ENCODE measurements around the gene GRB10.

The GRB10 gene

DNA sequence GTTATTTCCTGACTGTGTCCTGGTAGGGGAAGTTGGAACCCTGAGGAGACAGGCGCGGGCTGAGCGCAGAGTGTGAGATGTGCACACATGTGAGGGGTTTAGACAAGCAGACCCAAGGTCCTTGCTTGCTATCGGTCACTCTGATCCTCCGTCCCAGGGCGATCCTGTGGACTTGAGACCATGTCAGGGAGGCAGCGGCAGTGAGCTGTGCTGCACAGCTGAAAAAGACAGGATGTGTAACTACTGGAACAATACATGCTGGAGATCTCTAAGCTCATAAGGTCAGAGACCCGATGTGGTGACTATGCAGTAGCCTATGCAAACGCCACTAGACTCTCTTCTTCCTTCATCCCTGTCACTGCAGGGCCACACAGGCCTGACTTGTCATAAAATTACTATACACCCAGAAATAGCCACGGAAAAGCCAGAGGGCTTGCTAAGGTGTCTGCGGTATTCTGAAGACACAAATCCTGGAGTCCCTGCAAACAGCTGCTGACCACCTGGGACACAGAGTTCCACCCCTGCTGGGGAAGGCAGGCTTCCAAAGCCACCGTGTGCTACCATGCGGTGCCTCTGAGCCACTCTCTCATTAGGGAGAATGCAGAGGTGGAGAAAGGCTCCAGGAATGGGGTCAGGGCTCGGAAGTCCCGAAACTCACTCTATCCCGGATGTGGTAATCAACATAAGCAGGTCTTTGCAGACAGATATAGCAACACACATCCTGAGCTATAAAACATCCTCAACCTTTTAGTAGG lies 126.4 kb downstream of the GRB10 start:
- DNase-seq (ENCODE audit: low read depth, low spot score) = no peak

DNA sequence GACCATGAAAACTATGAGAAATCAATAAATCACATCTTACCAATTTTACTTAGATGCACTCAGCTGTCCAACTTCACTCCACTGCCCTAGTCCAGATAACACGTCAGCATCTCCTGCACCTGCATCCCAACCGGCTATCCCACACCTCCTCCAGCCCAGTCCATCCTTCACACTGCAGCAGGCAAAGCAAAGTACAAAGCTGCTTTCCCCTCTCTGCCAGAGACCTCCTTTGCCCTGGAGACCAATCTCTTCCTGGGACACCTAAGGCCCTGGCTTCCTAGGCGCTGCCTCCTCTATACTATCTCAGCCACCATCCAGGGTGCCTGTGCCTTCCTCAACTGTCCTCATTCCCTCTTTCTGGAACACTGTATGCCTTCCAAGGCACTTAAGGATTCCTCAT lies 127.2 kb downstream of the GRB10 start:
- DNase-seq (ENCODE audit: low read depth, low spot score) = no peak

- DNase-seq (ENCODE audit: low read depth, low spot score) = no peak
These were observed 127.7 kb downstream of the GRB10 start for GRCh38 chr7:50655020-50655419.

DNA sequence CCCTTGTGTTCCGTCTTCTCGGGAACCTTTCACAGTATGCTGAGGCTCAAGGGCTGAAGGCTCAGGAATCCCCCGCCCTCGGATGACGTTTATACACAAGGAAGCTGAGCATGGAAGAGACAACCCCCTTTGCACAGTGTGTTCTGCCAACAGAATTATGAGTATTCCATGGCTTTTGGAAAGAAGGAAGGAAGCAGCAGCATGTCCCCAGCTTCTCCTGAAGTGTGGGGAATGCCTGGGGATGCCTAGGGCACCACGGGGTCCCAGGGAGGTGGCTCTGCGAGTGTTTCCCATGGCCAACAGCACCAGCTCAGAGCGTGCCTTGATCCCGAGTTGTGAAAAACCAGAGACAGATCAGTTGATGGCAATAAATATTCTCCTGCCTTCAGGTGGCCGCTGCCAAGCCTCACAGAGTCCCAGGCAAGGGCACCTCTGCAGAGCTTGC lies 128.7 kb downstream of the GRB10 start:
- no peak for DNase-seq (ENCODE audit: low read depth, low spot score)

DNA sequence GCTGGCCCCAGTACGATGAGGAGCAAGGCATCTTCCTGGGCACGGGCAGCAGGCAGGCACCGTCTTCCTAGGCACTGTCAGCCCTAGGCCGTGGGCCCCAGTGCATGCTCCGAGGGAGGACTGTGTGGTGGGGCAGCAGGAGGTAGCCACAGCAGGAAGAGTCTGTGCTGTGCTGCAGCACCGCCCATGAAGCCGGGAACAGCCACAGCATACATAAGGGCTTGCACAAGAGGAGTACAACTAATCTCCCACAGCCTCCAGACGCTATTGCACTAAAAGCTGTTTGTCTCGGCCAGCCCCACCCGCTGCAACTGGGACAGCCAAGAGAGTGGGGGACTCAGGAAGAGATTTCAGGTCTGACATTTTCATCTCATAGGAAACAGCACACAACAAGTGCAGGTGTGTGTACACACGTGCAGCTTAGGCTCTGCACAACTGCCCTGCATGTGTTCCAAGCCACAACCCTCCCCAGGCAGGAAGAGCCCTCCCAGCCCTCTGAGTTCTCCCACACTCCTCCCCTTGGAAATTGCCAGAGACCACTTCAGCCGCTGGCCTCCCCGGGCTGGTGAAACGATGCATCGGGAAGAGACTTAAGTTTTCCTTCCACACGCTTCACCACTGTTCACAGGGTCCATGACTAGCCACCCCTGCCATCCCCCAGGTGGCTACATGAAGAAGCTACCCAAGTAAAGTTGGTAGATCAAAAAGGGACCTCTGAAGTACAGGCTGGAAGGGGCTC lies 129.4 kb downstream of the GRB10 start:
- no peak for DNase-seq (ENCODE audit: low read depth, low spot score)

DNA sequence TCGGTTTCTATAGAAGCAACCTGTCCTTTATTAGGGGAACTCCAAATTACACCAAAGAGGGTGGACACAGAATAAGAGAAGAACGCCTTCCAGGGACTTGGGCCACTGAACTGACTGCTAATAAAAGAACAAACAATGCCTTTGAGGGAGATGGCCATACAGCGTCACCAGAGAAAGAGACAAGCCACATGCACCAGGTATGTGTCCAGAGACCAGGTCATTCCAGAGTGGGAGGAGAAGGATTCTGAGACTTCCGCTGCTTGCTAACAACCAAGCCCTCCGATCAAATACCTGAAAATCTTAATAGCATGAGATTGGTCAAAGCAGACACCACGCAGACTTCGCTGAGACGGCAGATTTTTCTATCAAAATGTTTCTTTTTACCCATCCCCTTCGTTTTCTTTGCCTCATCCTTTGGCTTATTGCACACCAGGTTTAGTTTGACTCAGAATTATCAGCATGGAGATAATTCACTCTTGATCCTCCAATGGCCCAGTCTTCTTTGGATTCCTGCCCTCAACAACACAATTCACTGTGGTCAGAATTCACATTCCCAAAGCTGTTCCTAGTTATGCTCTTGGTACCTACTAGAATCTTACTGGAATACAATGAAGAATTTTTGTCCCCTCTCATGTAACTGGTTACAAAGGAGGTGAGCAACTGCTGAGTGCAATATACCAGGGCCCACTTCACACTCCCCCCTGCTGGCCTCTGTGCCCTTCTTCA lies 130.1 kb downstream of the GRB10 start:
- no peak for DNase-seq (ENCODE audit: low read depth, low spot score)

DNA sequence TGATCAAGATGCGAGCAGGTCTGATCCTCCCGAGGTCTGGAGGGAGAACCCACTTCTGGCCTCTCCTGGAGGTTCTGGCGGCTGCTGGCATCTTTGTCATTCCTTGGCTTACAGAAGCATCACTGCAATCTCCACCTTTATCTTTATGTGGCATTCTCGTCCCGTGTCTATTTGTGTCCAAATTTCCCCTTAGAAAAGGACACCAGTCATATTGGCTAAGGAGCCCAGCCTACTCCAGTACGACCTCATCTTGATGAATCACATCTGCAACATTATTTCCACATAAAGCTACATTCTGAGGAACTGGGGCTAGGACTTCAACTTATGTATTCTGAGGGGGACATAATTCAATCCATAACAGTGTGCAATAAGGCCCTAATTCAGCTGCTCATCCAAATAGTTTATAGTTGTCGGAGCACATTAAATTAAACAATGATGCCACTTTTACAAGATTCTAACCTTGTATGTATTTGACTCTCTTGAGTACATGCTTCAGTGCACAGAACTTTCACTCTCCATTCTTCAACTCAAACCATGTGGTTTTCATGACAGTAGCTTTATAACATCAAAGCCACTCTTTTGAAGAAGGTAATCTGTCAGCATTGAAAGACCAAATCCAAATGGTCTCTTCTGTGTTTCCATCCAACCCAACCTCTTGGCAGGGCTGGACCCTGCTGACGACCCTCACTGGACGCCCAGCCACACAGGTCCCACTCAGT lies 131.3 kb downstream of the GRB10 start:
- no peak for DNase-seq (ENCODE audit: low read depth, low spot score)

DNA sequence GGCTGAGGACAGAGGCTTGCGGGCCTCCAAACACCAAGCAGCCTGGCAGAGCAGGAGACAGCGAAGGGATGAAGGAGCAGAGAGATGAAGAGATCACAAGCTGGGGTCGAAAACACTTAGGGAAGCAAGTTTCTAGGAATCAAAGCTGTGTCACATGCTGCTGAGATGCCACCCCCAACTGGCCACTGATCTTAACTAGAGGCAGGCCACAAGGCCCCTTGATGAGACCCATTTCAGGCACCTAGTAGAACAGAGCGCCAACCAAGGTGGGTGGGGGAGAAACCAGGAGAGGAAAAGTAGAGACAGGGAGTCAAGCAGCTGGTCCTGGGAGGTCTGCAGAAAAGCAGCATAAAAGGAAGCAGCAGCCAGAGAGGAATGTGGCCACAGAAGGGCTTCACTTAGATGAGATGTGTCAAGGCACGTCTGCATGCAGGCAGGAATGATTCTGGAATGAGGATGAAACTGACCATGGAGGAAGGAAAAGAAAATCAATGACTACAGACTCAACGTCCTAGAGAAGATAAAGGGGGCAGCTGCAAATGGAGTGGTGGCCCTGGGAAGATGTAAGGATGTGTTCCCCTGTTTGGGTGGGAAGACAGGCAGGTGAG lies 132.5 kb downstream of the GRB10 start:
- DNase-seq (ENCODE audit: low read depth, low spot score) = no peak

GRCh38 chr7:50649259-50649885 lies 133.3 kb downstream of the GRB10 start:
- DNase-seq (ENCODE audit: low read depth, low spot score) = no peak

- no peak for DNase-seq (ENCODE audit: low read depth, low spot score)
These were observed 134.0 kb downstream of the GRB10 start for GRCh38 chr7:50648570-50649169.

GRCh38 chr7:50648076-50648475 lies 134.6 kb downstream of the GRB10 start:
- no peak for DNase-seq (ENCODE audit: low read depth, low spot score)

DNA sequence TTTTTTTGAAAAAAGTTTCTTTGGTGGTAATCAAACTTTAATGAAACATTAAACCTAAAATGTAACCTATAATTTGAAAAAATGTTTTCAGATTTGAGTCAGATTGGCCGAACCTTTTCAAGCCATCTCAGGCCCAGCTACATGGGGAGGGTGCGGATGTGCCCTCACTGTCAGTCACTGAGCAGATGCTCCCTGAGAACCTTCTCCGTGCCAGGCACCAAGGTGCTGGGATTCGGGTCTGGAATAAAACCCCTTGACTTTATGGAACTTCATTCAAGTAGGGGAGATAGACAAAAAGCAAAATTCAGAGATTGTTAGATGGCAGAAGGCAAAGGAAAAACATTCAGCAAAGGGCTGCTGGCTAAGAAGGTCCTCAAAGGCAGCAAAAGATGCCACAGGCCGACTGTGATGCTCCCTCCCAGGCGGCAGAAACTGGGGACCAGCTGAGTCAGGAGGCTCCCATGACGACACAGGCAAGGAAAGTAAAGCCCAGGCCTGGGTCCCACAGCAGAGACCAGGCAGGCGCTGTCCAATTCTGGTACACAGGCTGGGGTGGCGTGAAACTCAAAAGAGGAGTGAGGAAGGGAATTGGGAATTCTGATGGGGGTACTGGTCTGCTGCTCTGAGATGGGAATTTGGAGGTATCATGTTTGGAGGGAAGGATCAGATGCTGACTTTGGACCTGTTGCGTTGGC lies 135.3 kb downstream of the GRB10 start:
- DNase-seq (ENCODE audit: low read depth, low spot score) = no peak

DNA sequence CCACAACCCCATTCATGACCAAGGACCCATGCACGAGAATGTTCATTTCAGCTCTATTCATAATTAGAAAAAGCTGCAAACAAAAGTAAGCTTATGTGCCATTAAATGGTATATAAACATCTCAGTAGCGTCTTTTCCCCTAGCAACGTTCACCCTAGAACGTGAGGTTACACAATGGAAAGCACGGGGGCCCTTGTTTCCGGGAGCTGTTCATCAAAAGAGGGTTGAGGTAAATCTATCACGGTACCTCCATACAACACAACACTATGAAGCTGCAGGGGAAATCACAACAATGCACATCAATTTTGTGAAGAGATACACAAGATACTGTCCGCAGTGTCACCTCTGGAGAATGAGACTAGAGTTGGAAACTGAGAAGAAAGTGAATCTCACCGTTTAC lies 136.6 kb downstream of the GRB10 start:
- DNase-seq (ENCODE audit: low read depth, low spot score) = no peak

GRCh38 chr7:50645186-50645585 lies 137.5 kb downstream of the GRB10 start:
- DNase-seq (ENCODE audit: low read depth, low spot score) = no peak

GRCh38 chr7:50644586-50644985 lies 138.1 kb downstream of the GRB10 start:
- DNase-seq (ENCODE audit: low read depth, low spot score) = no peak

DNA sequence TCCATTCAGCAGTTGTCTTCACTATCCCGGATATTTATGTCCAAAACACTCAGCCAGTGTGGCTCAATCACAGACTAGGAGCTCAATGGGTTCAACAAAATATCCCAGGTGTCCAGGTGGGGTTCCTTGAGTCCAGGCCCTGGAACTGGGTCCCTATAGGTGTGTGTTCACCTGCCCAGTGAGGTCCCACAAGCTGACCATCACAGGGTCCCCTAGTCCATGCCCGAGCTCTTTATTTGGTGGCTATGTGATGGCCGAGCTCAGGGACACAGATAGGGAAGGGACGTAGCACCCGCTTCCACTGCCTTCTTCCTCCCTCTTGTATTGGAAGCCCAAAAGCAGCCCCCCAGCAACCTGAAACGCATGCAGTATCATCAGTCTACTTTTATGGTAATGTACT lies 138.6 kb downstream of the GRB10 start:
- DNase-seq (ENCODE audit: low read depth, low spot score) = no peak

DNA sequence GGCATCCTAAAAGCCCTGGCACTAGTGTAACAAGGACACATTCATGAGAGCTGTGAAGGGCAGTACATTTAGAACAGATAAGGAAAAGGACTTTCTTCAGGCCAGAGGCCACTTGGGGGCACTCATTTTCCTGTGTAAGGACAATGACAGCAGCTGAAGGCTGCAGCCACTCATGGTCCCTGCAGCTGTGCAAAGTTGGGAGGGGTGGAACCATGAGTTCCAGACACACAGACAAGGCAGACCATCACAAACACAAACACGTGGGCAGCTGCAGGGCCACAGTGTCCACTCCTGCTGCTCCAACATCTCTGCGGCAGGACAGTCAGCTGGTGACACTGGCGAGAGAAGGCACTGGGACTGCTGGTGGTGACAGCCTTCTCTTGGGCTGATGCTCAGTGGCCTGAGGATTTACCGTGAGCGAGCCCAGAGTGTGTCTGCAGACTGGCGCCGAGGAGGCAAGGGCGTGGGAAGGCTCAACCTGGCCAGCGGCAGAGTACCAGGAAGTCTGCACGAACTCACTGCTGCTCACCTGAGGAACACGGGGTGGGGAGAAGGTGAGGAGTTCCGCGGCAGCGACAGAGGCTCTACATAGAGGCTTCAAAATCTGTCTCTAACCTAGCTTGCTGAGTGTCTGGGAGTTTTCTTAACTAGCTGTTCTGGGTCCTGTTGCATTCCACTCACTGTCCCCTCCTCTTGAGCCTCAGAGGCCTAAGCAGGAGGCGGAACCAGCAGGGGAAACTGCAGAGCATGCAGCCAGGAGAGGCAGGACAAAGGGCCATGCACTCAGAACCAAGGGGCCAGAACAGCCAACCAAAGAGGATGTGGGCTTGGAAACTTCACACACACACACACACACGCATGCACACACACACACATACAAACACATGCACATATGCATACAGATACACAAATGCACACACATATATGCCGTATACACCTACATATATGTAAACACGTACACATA lies 141.0 kb downstream of the GRB10 start:
- no peak for DNase-seq (ENCODE audit: low read depth, low spot score)

DNA sequence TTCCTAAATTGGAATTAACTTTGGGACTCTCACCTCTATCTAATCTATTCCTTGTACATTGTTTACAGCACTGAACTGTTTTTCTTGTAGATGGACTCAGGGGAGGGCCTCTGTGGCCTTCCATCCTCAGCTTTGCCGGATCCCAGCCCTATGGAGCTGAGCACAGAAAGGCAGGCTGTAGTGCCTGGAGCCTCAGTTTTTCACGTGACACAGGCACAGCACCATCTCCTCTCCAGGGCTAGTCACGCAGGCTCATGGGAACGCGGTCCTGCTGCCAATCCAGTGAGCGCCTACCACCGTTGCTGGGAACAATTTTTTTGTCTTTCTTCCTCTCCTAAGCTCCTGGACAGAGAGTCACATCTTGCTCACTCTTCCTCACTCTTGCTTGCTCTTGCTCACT lies 141.9 kb downstream of the GRB10 start:
- no peak for DNase-seq (ENCODE audit: low read depth, low spot score)

DNA sequence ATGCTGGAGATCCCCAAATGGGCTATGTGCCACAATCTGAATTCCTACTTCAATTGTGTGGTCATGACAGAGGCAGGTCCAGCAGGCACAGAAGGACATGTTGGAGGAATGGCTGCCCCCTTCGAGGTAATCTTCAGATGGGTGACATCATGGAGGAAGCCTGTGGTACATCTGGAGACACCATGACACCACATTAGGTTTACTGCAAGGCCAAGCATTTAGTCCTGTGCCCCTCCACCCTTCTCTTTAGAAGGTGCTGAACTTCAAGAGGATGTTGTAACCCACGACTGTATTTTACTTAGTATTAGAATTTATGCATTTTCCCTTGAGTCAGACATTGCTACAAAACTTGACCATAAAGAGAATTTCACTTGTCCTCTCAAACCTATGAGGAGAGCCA lies 142.4 kb downstream of the GRB10 start:
- DNase-seq (ENCODE audit: low read depth, low spot score) = no peak

All from iPS DF 19.7 (cell line).